Liver (tissue), 3 donors: Measurements from ENCODE around the gene DLG4.

Source experiments
- ATF3 ChIP-seq: IDR thresholded peaks from 2 replicates; pipeline ENCODE4 v1.6.1; 2016; ENCODE audit warnings: antibody characterized with exemption
- CTCF ChIP-seq: fragments of 150-350 bp; IDR thresholded peaks from 2 replicates; pipeline ENCODE4 v1.5.1; 2017; ENCODE audit warnings: improper control_type of control experiment, low read depth, low read length; ENCODE audit not compliant: missing input control
- GABPA ChIP-seq, 2 donors: IDR thresholded peaks in 1 of 2; conservative IDR thresholded peaks in 1 of 2; 2 replicates each; pipeline ENCODE4 v1.6.1; 2016; ENCODE audit warnings: antibody characterized with exemption in 2 of 2, mild to moderate bottlenecking in 1 of 2, moderate library complexity in 1 of 2
- REST ChIP-seq: IDR thresholded peaks from 2 replicates; pipeline ENCODE4 v1.6.1; 2016; ENCODE audit warnings: antibody characterized with exemption, mild to moderate bottlenecking
- SP1 ChIP-seq: IDR thresholded peaks from 2 replicates; pipeline ENCODE4 v1.6.1; 2018; ENCODE audit warnings: antibody characterized with exemption, mild to moderate bottlenecking
- TAF1 ChIP-seq: conservative IDR thresholded peaks from 2 replicates; pipeline ENCODE4 v1.6.1; 2016; ENCODE audit warnings: antibody characterized with exemption, mild to moderate bottlenecking
- donor health status: healthy.
- donor health status: healthy.

- TF ChIP-seq GABPA (IDR thresholded peaks at IDR 0.05 in 1 of 2, conservative IDR thresholded peaks at IDR 0.05 in 1 of 2), result no peak
- TF ChIP-seq CTCF, result no peak
- no peak for TF ChIP-seq TAF1
- no peak for TF ChIP-seq REST
- TF ChIP-seq ATF3, result no peak
- no peak for TF ChIP-seq SP1
Measured at GRCh38 chr17:7222972-7223292, 3.3 kb upstream of the DLG4 start.
